GM18951 (cell line): ENCODE measurements around the gene TSPAN17.

Experiments
- POLR2A ChIP-seq: IDR thresholded peaks from 4 replicates; pipeline ENCODE4 v1.6.1; 2011; ENCODE audit warnings: mild to moderate bottlenecking; ENCODE audit not compliant: insufficient read length, insufficient read depth; ENCODE audit errors: extremely low read depth
- in situ Hi-C: fragments of 300-500 bp; cut with MboI; formaldehyde crosslinking; loops from one replicate; pipeline ENCODE4 v1.12.0; 2022; ENCODE audit warnings: low sequenced_read_pairs, mixed read lengths, inconsistent platforms; ENCODE audit not compliant: unreplicated experiment

The TSPAN17 gene

DNA sequence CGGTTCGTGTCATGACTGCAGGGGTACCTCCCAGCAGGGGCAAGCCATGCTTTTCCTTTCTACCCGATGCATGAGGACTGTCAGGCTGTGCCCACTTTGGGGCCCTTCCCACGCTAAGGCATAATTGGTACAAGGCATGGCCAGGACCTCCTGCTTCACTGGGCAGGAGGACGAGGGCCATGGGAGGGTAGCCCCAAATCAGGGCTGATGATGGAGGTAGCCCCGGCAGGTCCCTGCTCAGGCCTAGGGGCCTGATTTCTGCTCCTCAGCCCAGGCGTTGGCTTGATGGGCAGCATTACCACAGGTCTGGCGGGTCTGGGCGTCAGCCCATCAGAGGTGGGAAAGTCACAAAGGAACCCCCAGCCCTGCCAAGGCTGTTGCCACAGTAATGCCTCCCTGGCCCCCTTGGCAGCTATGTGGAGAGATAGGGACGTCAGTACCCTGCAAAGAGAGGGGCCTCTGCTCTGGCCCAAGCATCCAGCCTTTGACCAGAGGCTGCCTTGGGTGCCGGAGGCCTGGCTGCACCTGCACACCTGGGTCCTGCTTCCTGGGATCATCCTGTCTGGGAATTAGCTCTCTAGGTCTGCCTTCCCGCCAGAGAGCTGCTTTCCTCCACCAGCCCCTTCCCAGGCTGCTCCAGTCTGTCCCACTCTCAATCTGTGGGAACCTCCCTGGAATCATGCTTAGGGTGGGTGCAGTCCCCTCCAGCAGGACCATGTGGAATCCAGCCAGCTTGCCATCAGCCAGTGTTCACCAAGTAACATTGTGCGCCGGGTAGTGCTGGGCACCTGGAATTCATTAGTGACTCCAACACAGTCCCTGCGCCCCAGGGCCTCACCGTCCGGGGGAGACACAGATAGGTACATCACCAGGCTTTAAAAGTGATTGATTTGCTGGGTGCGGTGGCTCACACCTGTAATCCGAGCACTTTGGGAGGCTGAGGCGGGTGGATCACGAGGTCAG is 15.4 kb downstream of the TSPAN17 start:
- TF ChIP-seq POLR2A = no peak
- in situ Hi-C loops = loop anchor here (10.0 to 25.0 kb wide), 2 partner anchors 292 to 450 kb away; no protein-coding TSS in a partner anchor

DNA sequence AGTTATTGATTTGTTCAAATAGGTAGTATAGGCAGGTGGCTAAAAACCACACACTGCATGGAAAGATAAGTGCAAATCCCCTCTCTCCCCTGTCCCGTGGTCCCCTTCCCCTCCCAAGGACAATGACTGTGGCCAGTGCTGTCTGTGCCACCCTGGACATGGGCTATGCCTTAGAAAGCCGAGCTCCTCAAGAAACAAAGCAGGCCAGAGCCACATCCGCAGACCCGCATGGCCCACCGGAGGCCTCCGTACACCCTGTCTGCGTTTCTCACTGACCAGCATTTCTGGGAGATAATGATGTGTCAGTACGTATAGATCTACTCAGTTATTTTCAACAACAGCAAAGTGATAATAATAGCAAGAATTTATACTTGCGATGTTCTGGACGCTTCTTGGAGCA is 16.3 kb downstream of the TSPAN17 start:
- no peak for TF ChIP-seq POLR2A
- in situ Hi-C loops = loop anchor here (10.0 to 25.0 kb wide), 2 partner anchors 291 to 449 kb away; no protein-coding TSS in a partner anchor

DNA sequence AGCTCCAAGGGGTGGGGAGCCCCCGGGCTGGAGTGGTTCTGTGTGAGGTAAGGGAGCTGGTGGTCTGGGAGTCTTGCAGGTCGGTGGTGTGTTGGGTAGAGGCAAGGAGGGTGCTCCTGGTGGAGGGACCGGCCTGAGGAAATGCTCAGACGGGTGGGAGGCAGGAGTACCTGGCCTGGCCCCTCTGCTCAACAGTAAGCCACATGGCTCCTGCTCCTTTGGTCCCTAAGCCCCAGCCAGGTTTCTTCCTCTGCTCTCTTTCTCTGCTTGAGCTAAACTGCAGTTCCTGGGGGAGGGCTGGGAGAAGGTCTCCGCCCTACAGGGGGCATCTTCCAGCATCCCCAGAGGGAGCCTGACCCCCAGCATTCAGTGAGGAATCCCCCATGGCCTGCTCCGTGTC is 17.2 kb downstream of the TSPAN17 start:
- TF ChIP-seq POLR2A = no peak
- in situ Hi-C loops = loop anchor here (10.0 to 25.0 kb wide), 2 partner anchors 290 to 448 kb away; no protein-coding TSS in a partner anchor

DNA sequence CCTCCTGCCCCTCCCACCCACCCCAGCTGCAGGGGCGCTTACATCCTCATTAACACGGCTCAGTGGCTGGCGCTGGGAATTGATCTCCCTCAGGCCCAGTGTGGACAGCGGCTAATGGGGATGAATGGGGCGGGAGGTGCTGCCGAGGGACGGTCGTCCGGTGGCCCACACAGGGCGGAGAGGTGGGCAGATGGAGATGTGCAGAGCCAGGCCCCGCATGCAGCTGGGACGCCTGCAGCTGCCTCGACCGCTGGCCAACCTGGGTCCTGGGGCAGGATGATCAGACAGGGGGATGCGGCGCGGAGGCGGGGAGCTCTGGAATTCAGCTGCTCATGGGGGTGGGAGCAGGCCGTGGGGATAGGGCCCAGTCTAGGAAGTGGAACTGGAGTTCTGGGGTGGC is 17.6 kb downstream of the TSPAN17 start:
- in situ Hi-C loops = loop anchor here (10.0 to 25.0 kb wide), 2 partner anchors 290 to 447 kb away; no protein-coding TSS in a partner anchor
- no peak for TF ChIP-seq POLR2A

DNA sequence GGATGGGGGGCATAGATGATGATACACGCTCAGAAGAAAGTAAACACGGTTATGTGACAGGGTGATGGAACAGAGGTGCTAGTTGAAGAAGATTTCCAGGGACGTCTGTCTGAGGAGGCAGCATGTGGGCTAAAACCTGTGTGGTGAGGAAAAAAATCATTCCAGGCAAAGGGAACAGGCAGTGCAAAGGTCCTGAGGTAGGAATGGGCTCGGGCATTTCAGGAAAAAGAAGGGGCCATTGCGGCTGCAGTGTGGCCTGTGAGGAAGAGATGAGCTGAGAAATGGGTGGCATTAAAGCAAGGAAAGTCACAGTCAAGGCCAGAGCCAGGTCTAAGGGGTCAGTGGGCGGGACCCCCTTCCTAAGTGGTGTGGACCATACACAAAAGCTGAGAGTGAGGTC is 18.2 kb downstream of the TSPAN17 start:
- in situ Hi-C loops = loop anchor here (10.0 to 25.0 kb wide), 2 partner anchors 289 to 447 kb away; no protein-coding TSS in a partner anchor
- no peak for TF ChIP-seq POLR2A

DNA sequence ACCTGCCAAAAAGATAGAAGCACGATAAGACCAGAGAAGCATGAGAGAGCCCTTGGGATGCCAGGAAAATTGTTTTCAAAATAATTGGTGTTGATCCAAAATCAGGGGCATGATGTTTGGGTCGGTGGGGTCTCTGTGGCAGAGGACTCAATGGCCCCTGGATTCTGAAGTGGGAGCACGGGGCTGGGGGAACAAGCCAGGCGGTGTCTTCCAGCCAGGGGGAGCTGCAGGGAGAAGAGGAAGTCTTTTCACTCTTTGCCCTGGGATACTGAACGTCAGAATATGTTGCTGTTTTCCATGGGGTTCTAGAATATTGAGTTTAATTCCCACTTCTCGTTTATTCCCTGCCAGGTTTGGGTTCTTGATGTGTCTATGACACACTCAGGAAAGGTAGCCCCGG is 20.4 kb downstream of the TSPAN17 start:
- TF ChIP-seq POLR2A = no peak
- in situ Hi-C loops = loop anchor here (10.0 to 25.0 kb wide), 2 partner anchors 287 to 445 kb away; no protein-coding TSS in a partner anchor

DNA sequence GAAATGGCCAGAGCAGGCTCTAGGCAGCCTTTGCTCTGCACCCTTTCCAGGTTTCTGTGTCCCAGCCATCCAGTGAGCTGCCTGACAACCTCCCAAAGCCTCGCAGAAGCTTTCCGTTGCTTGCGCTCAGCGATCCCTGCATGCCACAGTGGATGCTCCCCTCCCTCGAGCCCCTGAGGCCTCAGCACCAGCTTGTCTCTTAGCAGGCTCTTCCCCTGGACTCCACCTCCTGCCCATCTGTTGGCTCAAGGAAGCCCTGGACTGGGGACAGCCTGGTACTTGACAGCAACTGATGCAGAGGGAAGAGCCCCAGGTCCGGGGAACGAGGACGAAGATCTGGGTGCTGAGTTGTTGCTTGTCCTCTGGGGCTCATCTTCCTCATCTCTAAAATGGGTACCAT is 23.2 kb downstream of the TSPAN17 start:
- no peak for TF ChIP-seq POLR2A
- in situ Hi-C loops = loop anchor here (25.0 kb wide), 1 partner anchor 442 kb away; no protein-coding TSS in a partner anchor

DNA sequence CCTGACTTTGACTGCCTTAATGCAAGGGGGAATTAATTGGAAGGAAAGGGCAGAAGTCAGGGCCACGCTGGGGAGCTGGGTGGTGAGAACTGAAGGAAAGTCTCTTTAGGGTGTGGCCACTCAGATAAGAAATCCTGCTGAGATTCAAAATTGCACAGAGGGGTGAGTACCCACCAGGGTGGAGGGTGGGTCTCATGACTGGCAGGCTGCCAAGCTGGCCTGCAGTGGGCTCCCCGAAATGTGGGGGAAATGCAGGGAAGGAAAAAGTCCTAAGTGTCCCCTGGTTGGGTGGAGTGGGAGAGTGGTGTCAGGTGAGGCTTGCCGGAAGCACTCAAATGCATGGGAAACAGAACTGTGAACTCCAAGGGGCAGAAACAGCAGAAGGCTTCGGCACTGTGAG is 24.1 kb downstream of the TSPAN17 start:
- in situ Hi-C loops = loop anchor here (25.0 kb wide), 1 partner anchor 441 kb away; no protein-coding TSS in a partner anchor
- TF ChIP-seq POLR2A = no peak

DNA sequence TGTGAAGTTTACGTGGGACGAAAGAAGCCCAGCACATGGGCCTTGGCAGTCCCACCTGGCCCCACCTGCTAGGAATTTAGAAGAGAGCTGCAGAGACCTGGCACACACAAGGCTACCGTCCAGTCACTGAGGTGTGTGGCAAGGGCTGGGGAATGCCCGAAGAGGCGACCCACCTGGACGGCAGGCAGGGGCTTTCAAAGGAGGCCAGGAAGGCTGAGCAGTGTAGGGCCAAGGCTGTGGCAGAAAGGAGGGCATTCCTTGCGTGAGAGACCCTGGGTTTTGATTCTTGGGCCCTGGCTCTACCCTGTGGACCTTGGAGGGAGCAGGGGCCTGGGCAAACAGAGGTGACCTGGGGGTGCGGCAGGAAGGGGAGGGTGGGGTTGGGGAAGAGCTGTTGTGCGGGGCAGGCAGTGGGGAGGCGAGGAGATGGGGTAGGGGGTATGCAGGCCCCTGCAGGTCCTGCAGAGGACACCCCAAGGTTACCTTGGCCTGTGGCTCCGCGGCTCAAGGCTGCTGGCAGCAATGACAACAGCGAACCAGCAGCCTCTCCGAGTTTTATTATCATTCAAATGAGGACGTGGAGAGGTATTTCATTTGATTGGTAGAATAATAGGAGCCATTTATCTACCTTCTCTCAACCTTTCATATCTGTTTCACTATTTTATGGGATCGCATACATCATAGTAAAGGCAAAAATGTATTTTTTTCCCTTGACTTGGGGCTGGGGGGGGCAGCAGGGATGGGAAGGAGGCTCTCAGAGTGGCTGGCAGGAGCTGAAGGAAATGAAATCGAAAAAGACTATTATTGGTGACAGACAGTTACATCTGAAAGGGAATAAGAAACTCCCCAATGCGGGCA is 24.8 kb downstream of the TSPAN17 start:
- TF ChIP-seq POLR2A = no peak
- in situ Hi-C loops = loop anchor here (25.0 kb wide), 1 partner anchor 440 kb away; no protein-coding TSS in a partner anchor

DNA sequence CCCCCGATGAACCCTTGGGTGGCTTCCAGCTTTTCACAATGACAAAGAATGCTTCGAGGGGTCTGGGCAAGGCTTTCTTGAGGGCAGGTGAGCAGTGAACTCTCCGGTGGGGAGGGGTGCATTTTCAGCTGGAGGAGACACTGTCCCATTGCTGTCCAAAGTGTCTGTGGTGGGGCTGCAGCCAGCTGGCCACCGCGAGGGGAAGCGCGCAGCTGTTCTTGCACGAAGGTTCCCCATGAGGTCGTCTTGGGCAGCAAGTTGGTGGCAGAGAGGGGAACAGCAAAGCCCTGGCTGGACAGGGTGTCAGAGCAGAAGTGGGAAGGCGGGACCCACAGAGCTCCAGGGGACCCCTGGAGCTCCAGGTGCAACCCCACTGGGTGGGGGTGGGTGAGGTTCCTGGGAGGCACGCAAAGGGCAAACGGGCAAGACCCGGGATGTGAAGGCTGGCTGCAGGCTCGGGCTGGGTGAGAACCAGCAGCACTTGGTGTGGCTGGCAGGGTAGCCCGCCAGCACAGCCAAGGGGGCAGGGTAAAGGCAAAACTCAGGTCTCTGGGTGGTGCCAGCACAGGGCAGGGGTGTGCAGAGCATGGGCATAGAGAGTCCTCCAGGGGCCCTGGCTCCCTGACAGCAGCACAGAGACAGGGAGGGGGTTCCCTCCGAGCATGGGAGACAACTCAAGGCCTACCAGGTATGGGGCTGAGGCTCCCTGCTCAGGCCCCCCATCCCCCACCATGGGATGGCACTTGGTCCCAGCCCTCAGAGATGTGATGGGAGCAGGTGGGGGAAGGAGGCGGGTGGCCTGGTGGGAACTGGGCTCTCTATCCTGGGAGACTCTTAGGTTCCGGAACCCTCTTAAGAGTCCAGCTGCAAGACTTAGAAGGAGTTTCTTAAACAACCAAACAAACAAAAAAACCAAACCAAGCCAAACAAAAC is 26.6 kb downstream of the TSPAN17 start:
- in situ Hi-C loops = loop anchor here (25.0 kb wide), 1 partner anchor 438 kb away; no protein-coding TSS in a partner anchor
- no peak for TF ChIP-seq POLR2A

DNA sequence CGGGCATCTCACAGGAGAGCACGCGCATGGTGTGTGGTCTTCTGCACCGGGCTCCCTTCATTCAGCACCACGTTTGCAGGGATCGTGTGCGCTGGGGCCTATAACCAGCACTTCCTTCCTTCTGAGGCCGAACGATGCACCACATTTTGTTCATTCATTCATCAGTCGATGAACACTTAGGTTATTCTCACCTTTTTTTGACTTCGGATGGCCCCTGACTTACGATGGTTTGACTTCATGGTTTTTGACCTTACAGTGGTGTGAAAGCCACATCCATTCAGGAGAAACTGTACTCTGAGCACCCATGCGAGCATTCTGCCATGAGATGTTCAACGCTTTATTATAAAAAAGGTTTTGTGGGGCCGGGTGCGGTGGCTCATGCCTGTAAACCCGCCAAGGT is 27.5 kb downstream of the TSPAN17 start:
- TF ChIP-seq POLR2A = no peak
- in situ Hi-C loops = loop anchor here (25.0 kb wide), 1 partner anchor 438 kb away; no protein-coding TSS in a partner anchor

DNA sequence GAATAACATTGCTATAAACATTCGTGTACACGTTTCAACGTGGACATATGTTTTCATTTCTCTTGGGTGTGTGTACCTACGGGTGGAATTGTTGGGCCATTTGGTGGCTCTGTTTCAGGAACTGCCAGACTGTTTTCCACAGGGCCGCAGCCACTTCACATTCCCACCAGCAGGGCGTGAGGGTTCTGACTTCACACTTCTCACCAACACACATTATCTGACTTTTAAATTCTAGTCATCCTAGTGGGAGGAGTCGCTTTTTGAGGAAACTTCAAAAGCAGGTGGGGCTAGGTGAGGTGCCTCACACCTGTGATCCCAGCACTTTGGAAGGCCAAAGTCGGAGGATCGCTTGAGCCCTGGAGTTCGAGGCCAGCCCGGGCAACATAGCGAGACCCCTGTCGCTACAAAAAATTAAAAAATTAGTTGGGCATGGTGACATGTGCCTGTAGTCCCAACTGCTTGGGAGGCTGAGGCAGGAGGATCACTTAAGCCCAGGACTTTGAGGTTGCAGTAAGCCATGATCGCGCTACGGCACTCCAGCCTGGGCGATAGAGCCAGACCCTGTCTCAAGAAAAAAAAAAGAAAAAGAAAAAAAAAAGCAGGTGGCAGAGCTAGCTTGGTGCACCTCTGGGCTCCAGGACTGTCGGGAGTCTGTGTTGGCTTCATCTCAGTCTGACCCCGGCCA is 28.5 kb downstream of the TSPAN17 start:
- in situ Hi-C loops = no loop called here
- TF ChIP-seq POLR2A = no peak
